Keratinocyte (primary cell): ENCODE results near the gene PIGU. TPM values are rescaled to one million over a fixed set of nuclear protein-coding genes. Genes with fewer than 3 reads are reported as not detected.

Source experiments
- DNase-seq: peaks from one replicate; pipeline ENCODE4 v3.0.0-alpha.2; 2011; ENCODE audit warnings: low read depth, missing footprints, low spot score
- FAIRE-seq: peaks from 2 replicates; lab custom pipeline; 2011; peaks lifted over from hg19 to GRCh38; lab: Jason Lieb, UNC
- H2AFZ ChIP-seq: 2 replicates; pipeline ENCODE4 v1.6.0; 2012; ENCODE audit warnings: low read length, control low read depth, inconsistent platforms; ENCODE audit not compliant: control insufficient read depth
- H3K27ac ChIP-seq: 2 replicates; pipeline ENCODE4 v1.5.1; 2011; ENCODE audit warnings: low read length; ENCODE audit not compliant: control insufficient read depth, insufficient read depth
- H3K27me3 ChIP-seq: 3 replicates; pipeline ENCODE4 v1.6.0; 2011; ENCODE audit warnings: low read length; ENCODE audit not compliant: control insufficient read depth, insufficient read depth; ENCODE audit errors: extremely low read depth
- H3K36me3 ChIP-seq, 2 experiments: 2 replicates in 1 of 2; 3 replicates in 1 of 2; pipeline ENCODE4 v1.5.1; 2011; ENCODE audit warnings: low read length in 2 of 2, mild to moderate bottlenecking in 1 of 2; ENCODE audit not compliant: control insufficient read depth in 2 of 2, insufficient read depth in 2 of 2; ENCODE audit errors: extremely low read depth in 1 of 2
- H3K4me1 ChIP-seq: 3 replicates; pipeline ENCODE4 v1.5.1; 2011; ENCODE audit warnings: low read length; ENCODE audit not compliant: control insufficient read depth, insufficient read depth; ENCODE audit errors: extremely low read depth
- H3K4me2 ChIP-seq: 3 replicates; pipeline ENCODE4 v1.6.0; 2011; ENCODE audit warnings: low read depth, low read length; ENCODE audit not compliant: control insufficient read depth, insufficient read depth; ENCODE audit errors: extremely low read depth
- H3K4me3 ChIP-seq, 3 experiments: fragments of 200-600 bp in 1 of 3; sonication (generic) in 1 of 3; 2 replicates in 2 of 3; 3 replicates in 1 of 3; pipeline ENCODE4 v1.5.1; 2011 to 2016; ENCODE audit warnings: low read length in 3 of 3, mild to moderate bottlenecking in 3 of 3, control low read depth in 2 of 3, inconsistent platforms in 1 of 3, low read depth in 1 of 3, mixed read lengths in 1 of 3, mixed run types in 1 of 3, moderate library complexity in 1 of 3; ENCODE audit not compliant: control insufficient read depth in 2 of 3, insufficient read depth in 2 of 3; ENCODE audit errors: extremely low read depth in 1 of 3
- H3K79me2 ChIP-seq: 2 replicates; pipeline ENCODE4 v1.6.0; 2012; ENCODE audit warnings: low read length; ENCODE audit not compliant: control insufficient read depth, insufficient read depth
- H3K9ac ChIP-seq: 3 replicates; pipeline ENCODE4 v1.6.0; 2011; ENCODE audit warnings: low read length; ENCODE audit not compliant: control insufficient read depth, insufficient read depth; ENCODE audit errors: extremely low read depth
- H3K9me1 ChIP-seq: 3 replicates; pipeline ENCODE4 v1.6.0; 2011; ENCODE audit warnings: low read length; ENCODE audit not compliant: control insufficient read depth, insufficient read depth; ENCODE audit errors: extremely low read depth
- H3K9me3 ChIP-seq: 2 replicates; pipeline ENCODE4 v1.5.1; 2012; ENCODE audit warnings: low read depth, low read length; ENCODE audit not compliant: control insufficient read depth
- H4K20me1 ChIP-seq: 3 replicates; pipeline ENCODE4 v1.6.0; 2011; ENCODE audit warnings: low read length; ENCODE audit not compliant: control insufficient read depth, insufficient read depth; ENCODE audit errors: extremely low read depth
- CTCF ChIP-seq, 3 experiments: IDR thresholded peaks in 1 of 3; conservative IDR thresholded peaks in 1 of 3; optimal IDR thresholded peaks in 1 of 3; 2 replicates in 2 of 3; 3 replicates in 1 of 3; pipeline versions ENCODE3 to v1.5.1; 2011; ENCODE audit warnings: low read length in 3 of 3, mild to moderate bottlenecking in 3 of 3, moderate library complexity in 2 of 3, control low read depth in 1 of 3, inconsistent platforms in 1 of 3; ENCODE audit not compliant: insufficient read depth in 2 of 3; ENCODE audit errors: extremely low read depth in 1 of 3
- EZH2 ChIP-seq: IDR thresholded peaks from one replicate; pipeline ENCODE4 v1.6.1; 2012; ENCODE audit warnings: inconsistent platforms, mild to moderate bottlenecking, low read length, moderate library complexity
- dilution Hi-C: fragments of 300-500 bp; cut with MboI; formaldehyde crosslinking; loops from one replicate; pipeline ENCODE4 v1.7.0; 2020; ENCODE audit warnings: low sequenced_read_pairs; ENCODE audit not compliant: extremely low pct_ligation_motif_present
- polyA plus RNA-seq, 5 experiments: library from polyadenylated mRNA; depleted of rRNA in 3 of 5; stranded (reverse) in 3 of 5; stranded (forward) in 1 of 5; unstranded in 1 of 5; fragments of >200 nt; gene quantifications; 1 replicate in 1 of 5; 2 replicates in 3 of 5; 3 replicates in 1 of 5; pipeline versions ENCODE4 v1.2.1 to v1.2.3, GENCODE V29; 2011 to 2012; ENCODE audit warnings: missing spikeins in 2 of 5, low read depth in 1 of 5, low replicate concordance in 1 of 5

Gene PIGU
- polyA plus RNA-seq, 1 donor (not counting 4 experiments of a cell fraction or from before 2014, with no cell fraction given) = 48.0 TPM

- dilution Hi-C loops = no loop called here
- DNase-seq = no peak
- H3K4me3 ChIP-seq = no peak overlapping the region
- H3K4me2 ChIP-seq = no peak overlapping the region
- no peaks in the 10 kb centered on the region for H3K79me2 ChIP-seq
- H3K27me3 ChIP-seq = no peaks in the 10 kb centered on the region
- no peak overlapping the region for H2AFZ ChIP-seq
- peaks cover 4% of the 10 kb centered on the region in 2 experiments for H3K36me3 ChIP-seq
- H3K9me3 ChIP-seq = no peaks in the 10 kb centered on the region
- no peak for TF ChIP-seq EZH2
- peaks cover 2% of the 10 kb centered on the region for H3K9me1 ChIP-seq
- no peak overlapping the region for H3K27ac ChIP-seq
- no peak overlapping the region for H3K9ac ChIP-seq
- H4K20me1 ChIP-seq = no peaks in the 10 kb centered on the region
- no peak for FAIRE-seq
- H3K4me1 ChIP-seq = peaks cover 24% of the 10 kb centered on the region
These were observed 98.9 kb downstream of the PIGU start for GRCh38 chr20:34578025-34578424.

GRCh38 chr20:34577061-34577460 lies 99.8 kb downstream of the PIGU start:
- H3K36me3 ChIP-seq = peaks cover 4% of the 10 kb centered on the region in 2 experiments
- H3K4me2 ChIP-seq = no peak overlapping the region
- dilution Hi-C loops = no loop called here
- no peaks in the 10 kb centered on the region for H3K9me3 ChIP-seq
- H3K79me2 ChIP-seq = no peaks in the 10 kb centered on the region
- no peak overlapping the region for H3K27ac ChIP-seq
- H4K20me1 ChIP-seq = no peaks in the 10 kb centered on the region
- TF ChIP-seq EZH2 = no peak
- TF ChIP-seq CTCF (optimal IDR thresholded peaks at IDR 0.05 in 1 of 3, IDR thresholded peaks at IDR 0.05 in 1 of 3, conservative IDR thresholded peaks at IDR 0.05 in 1 of 3; ENCODE audit: extremely low read depth in 1 of 3, insufficient read depth in 2 of 3, low read length in 3 of 3) = no peak
- H2AFZ ChIP-seq = no peak overlapping the region
- peaks cover 23% of the 10 kb centered on the region for H3K4me1 ChIP-seq
- H3K27me3 ChIP-seq = no peaks in the 10 kb centered on the region
- no peak for DNase-seq
- peaks cover 2% of the 10 kb centered on the region for H3K9me1 ChIP-seq
- no peak for FAIRE-seq
- H3K9ac ChIP-seq = no peak overlapping the region
- no peak overlapping the region for H3K4me3 ChIP-seq

GRCh38 chr20:34575756-34576155 lies 101.1 kb downstream of the PIGU start:
- Histone ChIP-seq H3K9me3 (no peaks in the 10 kb centered on the region), H3K4me3 (no peak overlapping the region), H3K79me2 (no peaks in the 10 kb centered on the region), H3K36me3 (peaks cover 4 to 7% of the 10 kb centered on the region in 2 experiments), H3K4me2 (no peak overlapping the region), H3K27ac (no peak overlapping the region), H3K4me1 (peaks cover 23% of the 10 kb centered on the region), H2AFZ (no peak overlapping the region), H3K9ac (no peak overlapping the region), H3K27me3 (no peaks in the 10 kb centered on the region), H3K9me1 (peaks cover 2% of the 10 kb centered on the region), H4K20me1 (no peaks in the 10 kb centered on the region)
- DNase-seq = no peak
- no peak for TF ChIP-seq EZH2
- TF ChIP-seq CTCF (optimal IDR thresholded peaks at IDR 0.05 in 1 of 3, IDR thresholded peaks at IDR 0.05 in 1 of 3, conservative IDR thresholded peaks at IDR 0.05 in 1 of 3; ENCODE audit: extremely low read depth in 1 of 3, insufficient read depth in 2 of 3, low read length in 3 of 3) = no peak
- no peak for FAIRE-seq
- dilution Hi-C loops = no loop called here
